C1 segment of cervical spinal cord (tissue), 14 donors: ENCODE measurements around the gene HES3.
"Not testable (repeated sequence)": the region's sequence is repeated elsewhere in the genome, so short reads cannot be mapped to it uniquely, and the experiment has no call there.

Experiments
- DNase-seq, 14 donors: peaks; one replicate each; lab custom pipeline; 2025; lab: John Stamatoyannopoulos, UW

HES3 gene

GRCh38 chr1:6219641-6220040 lies 24.3 kb upstream of the HES3 start:
- not testable (repeated sequence) for DNase-seq

DNA sequence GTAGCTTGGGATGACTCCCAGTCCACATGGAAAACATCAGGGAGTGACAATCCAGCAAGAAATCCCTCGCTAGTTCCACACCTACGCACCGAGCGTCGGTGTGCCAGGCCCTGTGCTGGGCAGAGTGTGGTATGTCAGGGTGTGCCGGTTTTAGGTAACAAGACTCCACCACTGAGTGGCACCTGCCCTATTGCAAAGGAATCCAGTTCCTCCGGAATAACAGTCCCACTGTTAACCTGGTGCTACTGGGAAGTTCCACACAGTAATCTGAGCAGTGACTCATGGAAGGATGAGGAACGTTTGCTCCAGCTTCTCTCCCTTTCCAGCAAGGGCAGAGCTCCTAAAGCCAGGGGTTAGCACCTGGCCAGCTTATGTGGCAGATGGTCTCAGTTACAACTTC lies 23.7 kb upstream of the HES3 start:
- no peak for DNase-seq

DNA sequence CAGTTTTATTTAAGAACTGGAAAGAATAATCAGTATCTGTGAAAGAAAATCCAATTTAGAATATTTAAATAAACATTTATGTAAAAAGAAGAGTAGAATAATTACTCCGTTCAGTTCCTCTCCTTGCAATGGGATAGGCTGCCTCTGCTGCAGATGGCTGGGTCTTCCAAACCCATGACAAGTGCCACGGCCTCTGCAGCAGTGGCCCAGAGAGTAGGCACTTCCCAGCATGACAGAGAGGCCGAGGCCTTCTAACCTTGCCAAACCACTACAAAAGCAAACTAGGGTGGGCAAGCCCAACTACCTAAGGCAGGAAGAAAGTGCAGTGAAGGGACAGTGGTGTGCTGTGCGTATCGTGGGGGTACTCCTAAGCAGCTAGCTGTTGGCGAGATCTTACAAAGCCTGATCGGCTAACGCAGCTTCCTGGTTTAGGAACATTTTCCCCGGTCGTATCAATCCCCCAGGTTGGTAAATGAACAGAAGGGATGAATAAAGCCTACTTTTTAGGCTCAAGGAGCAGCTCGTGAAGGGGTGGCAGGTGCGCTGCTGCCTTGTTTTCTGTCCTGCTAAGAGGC lies 22.7 kb upstream of the HES3 start:
- no peak for DNase-seq

DNA sequence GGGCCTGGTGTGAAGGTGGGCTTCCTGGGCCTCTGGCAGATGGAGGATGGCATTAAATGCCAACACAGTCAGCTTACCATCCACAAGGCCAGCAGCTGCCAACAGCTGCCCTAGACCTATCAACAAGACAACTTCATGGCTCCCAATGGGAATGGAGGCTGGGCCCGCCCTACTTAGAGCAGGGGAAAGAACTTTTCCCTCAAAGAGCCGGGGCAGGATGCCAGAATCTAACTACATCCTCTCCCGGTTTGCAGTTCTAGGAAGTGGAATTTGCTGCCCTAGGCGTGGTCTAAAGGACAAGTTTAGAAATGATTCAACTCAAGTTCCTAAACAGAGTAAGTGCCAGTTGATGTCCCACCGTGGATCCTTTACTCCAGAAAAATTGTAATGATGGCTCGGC lies 21.3 kb upstream of the HES3 start:
- DNase-seq, result no peak

DNA sequence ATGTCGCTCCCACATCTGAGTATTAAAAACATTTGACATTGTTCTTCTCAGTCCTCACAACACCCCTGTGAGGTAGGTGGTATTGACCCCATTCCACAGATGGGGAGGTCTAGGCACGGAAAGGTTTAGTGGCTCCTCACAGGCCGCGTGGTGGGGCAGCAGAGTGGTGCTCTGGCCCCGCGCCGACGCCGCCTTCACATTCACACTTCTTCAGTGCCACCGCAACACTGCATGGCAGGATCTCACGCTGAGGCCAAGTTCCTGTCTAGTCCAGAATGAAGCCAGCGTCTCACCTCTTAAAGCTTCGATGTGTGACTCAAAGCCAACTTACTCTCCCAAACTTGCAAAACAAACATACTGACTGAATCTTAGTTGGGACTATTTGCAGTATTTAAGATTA lies 20.4 kb upstream of the HES3 start:
- DNase-seq, result no peak

- no peak for DNase-seq
Observed at GRCh38 chr1:6224718-6225117, 19.3 kb upstream of the HES3 start.

DNA sequence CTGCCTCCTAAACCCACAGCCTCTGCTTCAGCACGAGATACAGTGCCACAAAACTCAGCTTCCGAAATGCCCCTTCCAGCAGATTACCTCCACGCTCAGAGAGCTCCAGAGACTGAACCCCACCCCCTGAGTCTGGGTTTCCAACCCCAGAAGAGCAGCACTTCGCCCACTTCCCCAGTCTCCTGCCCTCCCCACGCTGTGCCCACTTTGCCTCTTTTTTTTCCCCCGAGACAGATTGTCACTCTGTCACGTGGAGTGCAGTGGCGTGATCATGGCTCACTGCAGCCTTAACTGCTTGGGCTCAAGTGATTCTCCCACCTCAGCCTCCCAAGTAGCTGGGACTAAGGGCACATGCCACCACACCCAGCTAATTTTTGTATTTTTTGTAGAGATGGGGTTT lies 18.3 kb upstream of the HES3 start:
- no peak for DNase-seq

DNA sequence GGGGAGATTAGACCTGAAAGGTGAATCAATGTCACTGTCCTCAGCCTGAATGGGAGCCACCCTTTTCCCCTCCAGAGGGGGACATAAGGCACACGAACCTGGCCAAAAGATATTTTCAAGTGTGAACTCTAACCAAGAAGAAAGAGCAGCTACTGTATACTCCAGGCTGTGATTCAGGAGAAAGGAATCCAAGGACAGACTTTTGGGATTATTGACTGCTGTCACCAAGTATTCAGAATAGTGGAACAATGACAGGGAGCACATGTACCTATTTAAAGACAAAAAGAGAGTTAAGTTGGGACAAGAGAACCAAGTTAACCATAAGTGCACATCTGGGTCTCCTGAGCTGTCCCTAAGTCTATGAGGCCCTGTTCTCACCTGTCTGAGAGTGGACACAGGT lies 10.6 kb upstream of the HES3 start:
- DNase-seq, result no peak

GRCh38 chr1:6234502-6235295 lies 9.3 kb upstream of the HES3 start:
- DNase-seq, result no peak

DNA sequence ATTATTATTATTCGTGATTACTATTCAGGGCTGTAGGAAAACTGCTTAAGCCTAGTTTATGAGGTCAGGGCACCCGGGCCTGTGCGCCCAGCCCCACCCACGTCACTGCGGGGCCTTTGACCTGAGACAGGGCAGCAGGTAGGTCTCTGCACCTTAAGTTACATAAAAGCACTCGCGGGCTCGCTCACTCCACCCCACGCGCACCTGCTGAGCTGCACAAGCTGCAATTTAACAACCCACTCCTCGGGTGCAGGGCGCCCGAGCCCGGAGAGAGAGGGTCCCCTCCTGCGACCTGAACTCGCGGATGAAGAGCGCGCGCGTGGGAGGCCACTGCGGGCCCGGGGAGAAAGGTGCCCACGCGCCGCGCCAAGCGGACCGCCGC lies 8.7 kb upstream of the HES3 start:
- DNase-seq, result no peak

DNA sequence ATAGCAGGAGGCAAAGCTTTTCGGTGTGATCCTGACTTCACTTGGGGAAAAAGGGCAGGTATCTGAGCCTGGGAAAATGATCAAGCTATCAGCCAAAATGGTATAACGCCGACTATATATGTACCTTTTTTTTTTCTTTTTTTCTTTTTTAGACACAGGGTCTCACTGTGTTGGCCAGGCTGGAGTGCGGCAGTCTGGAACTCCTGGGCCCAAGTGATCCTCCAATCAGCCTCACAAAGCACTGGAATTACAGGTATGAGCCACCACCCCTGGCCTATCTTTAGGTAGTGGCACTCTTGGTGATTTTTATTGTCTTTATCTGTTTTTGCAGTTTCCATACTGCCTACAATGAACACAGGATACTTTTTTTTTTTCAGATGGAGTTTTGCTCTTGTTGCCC lies 6.9 kb upstream of the HES3 start:
- no peak for DNase-seq

- no peak for DNase-seq
Observed at GRCh38 chr1:6239213-6239752, 4.7 kb upstream of the HES3 start.

GRCh38 chr1:6239950-6240768 lies 3.8 kb upstream of the HES3 start:
- DNase-seq, result no peak

DNA sequence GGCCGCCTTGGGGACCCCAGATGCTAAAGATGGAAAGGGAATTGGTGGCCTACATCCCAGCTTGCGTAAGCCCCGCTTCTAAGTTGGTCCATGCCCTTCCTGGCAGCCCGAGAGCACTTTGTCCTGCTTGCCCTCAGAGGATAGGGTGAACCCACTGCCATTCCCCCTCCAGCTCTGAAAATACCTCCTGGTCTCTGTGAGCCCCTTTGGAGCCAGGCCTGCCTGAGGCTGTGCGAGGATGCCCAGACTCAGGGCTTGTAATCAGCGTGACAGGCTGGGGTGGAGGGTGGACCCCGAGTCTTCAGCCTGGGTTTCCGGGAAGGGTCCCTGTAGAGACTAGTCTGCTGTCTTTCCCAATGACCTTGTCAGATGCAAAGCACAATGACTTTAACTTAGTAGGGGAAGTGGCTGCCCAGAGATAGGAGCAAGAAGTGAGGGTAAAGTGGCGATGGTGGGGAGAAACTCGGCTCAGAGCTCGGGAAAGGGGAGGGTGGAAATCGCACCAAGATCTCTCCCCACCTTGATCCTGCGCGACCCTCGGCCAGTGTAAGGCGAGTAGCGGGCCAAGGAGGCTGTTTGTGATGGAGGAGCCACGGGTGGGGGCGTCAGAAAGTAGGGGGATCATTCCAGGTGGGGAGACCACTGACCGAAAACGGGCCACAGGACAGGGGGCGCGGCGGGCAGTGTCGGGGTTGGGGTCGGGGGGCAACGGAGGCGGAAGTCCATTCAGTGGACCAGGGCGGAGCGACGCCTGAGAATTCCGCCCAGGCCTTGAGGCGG lies 2.7 kb upstream of the HES3 start:
- DNase-seq, result no peak

DNA sequence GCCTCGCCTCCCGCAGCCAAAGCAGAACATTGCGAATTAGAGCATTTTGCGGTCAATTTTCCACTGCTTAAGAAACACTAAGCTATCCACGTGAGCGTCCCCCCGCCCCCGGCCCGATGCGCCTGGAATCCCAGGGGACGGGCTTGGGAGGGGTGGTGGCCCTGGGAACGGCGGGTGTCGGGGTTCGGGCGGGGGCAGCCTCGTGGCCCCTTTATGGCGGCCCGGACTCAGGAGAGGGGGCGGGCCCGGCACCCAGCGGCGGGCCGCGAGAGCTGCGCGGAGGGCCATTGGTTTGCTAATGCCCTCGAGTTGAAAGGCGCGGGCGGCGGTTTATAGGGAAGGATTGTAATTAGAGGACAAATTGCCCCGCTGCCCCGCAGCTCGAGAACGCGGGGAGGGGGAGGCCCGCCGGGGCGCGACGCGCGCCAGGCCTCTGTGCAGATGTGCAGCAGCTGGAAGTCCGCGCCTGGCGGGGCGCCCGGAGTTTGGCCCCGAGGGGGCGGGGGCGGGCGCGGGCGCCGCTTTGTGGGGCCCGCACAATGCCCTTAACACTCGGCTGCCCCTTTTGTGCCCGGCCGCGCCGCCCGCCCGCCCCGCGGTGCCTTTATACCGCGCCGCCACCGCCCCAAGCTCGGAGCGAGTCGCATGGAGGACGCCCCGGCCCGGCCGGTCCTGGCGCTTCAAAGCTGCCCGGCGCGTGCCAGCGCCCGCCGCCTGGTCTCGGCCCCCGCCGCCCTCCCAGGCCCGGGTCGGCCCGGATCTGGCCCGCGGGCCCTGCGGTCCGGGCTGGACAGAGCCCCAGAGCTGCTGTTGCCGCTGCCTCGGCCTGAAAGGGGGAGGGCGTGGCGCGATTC lies 1.9 kb upstream of the HES3 start:
- peak in 1 of 14 donors; percentile 15 for DNase-seq

- DNase-seq, result no peak
Observed at GRCh38 chr1:6243053-6243834, 735 bp upstream of the HES3 start.

DNA sequence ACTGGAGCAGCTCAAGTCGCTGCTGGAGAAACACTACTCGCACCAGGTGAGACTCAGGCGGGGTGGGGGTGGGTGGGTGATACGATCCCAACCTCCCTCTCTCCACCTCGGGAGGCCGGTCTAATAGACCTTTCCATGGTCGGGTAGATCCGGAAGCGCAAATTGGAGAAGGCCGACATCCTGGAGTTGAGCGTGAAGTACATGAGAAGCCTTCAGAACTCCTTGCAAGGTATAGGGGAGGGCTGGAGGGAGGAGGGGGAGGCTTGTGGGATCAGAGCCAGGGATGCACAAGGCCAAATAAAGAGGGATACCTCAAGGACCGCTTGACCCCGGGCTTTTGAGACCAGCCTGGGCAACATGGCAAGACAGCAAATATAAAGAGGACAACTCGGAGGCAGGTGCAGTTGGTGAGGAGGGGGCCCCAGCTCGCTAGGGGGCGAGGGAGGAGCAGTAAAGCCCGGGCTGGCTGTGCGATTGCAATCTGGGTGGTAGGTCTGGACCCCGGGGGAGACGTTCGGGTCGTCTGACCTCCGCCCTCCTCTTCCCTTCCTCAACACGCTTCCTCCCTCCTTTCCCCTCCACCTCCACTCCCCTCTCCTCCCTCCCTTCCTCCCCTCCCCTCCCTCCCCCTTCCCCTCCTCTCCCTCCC lies 546 bp downstream of the HES3 start:
- no peak for DNase-seq

- peak in 12 of 14 donors; percentile 5 to 71 (median 28) for DNase-seq
Observed at GRCh38 chr1:6245086-6245868, 1.3 kb downstream of the HES3 start.
